ENCODE measurements around the gene MMS19.

DNA sequence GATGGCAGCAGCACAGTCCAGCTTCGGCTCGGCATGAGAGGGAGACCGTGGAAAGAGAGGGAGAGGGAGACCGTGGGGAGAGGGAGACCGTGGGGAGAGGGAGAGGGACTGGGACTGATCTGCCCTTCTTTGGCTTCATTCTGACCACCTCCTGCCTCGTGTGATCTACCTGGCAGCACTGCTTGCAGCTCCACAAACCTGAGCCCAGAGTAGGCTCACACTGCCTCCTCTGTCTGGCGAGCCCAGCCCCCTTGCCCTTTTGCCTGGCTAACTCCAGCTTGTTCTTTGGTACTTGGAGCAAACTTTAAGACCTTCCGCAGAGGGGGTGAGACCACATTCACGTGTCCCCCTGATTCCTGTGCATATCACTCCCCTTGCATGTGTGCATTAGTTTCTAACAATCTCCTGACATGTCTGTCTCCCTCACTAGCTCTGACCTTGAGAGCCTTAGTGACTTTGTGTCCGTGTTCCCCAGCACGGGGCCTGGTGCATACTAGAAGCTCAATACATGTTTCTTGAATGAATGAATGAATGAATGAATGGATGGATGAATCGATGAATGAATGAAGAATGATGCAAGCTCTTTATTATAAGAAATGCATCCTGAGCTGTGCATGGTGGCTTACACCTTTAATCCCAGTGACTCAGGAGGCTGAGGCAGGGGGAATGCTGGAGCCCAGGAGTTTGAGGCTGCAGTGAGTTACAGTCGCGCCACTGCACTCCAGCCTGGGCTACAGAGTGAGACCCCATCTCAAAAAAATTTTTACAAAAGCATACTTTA is 31.7 kb upstream of the MMS19 start:
- TF ChIP-seq, protein P1, sequence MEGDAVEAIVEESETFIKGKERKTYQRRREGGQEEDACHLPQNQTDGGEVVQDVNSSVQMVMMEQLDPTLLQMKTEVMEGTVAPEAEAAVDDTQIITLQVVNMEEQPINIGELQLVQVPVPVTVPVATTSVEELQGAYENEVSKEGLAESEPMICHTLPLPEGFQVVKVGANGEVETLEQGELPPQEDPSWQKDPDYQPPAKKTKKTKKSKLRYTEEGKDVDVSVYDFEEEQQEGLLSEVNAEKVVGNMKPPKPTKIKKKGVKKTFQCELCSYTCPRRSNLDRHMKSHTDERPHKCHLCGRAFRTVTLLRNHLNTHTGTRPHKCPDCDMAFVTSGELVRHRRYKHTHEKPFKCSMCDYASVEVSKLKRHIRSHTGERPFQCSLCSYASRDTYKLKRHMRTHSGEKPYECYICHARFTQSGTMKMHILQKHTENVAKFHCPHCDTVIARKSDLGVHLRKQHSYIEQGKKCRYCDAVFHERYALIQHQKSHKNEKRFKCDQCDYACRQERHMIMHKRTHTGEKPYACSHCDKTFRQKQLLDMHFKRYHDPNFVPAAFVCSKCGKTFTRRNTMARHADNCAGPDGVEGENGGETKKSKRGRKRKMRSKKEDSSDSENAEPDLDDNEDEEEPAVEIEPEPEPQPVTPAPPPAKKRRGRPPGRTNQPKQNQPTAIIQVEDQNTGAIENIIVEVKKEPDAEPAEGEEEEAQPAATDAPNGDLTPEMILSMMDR (IDR thresholded peaks at IDR 0.05), result no peak
- TF ChIP-seq POLR2A (IDR thresholded peaks at IDR 0.05), result no peak
